ENCODE measurements around the gene RSPH10B2. TPM values are rescaled to one million over a fixed set of nuclear protein-coding genes. Genes with fewer than 3 reads are reported as not detected.
"Not testable (repeated sequence)": the region's sequence is repeated elsewhere in the genome, so short reads cannot be mapped to it uniquely, and the experiment has no call there.

Gene RSPH10B2
- total RNA-seq, 2 donors from 2014 or later, result 0.42 to 0.75 TPM

DNA sequence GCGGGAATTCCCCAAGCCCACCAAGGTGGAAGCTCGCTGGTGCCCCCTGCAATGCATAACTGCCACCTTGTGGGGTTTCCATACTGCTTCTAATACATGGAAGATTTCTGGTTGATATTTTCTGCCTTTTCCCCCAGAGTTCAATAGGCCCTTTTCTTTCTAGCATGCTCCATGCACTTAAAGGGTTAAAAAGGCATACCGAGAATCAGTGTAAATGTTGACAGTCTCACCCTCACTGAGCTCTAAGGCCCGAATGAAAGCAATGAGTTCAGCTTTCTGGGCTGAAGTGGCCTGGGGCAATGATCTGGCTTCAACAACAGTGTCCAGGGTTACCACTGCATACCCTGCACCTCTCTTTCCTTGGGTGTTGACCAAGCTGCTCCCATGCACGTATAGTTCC lies 89.2 kb downstream of the RSPH10B2 start:
- WGBS, 2 experiments (ENCODE audit: insufficient coverage in 1 of 2, insufficient read length in 1 of 2), result 44 to 46% methylated on average over 2 to 4 of the region's 5 CpGs
- H3K4me1 ChIP-seq (ENCODE audit: control insufficient read depth, insufficient read depth, low read length); DNase-seq; H3K27ac ChIP-seq (ENCODE audit: low read depth, low read length); H3K9ac ChIP-seq (ENCODE audit: extremely low read depth, low read length, poor library complexity, severe bottlenecking); H3K4me3 ChIP-seq (ENCODE audit: low read length); H3K36me3 ChIP-seq (ENCODE audit: control insufficient read depth, insufficient read depth, low read length); H3K27ac Mint-ChIP-seq; H3K4me3 Mint-ChIP-seq; H3K9me3 ChIP-seq (ENCODE audit: control insufficient read depth, low read length); H3K27me3 ChIP-seq (ENCODE audit: control insufficient read depth, insufficient read depth, low read length, poor library complexity, severe bottlenecking); H3K27me3 Mint-ChIP-seq (ENCODE audit: insufficient read depth); H3K9me3 Mint-ChIP-seq; H3K36me3 Mint-ChIP-seq (ENCODE audit: low read depth): not testable (repeated sequence)
- H3K4me1 Mint-ChIP-seq, result peaks cover 14% of the 10 kb centered on the region

DNA sequence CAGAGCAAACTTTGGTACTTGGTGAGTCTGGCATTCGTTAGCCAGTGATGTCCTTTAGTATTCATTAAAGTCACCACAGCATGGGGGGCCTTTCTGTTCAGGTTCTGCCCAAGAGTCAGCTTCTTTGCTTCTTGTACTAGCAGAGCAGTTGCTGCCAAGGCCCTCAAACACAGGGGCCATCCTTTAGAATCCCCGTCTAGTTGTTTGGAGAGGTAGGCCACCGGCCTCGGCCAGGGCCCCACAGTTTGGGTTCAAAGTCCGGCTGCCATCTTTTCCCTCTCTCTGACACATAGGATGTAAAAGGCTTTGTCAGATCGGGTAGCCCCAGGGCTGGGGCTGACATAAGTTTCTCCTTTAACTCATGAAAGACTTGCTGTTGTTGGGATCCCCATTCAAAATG lies 89.8 kb downstream of the RSPH10B2 start:
- H3K27ac ChIP-seq (ENCODE audit: low read depth, low read length); H3K27me3 Mint-ChIP-seq (ENCODE audit: insufficient read depth); H3K36me3 Mint-ChIP-seq (ENCODE audit: low read depth); H3K4me3 ChIP-seq (ENCODE audit: low read length); H3K9me3 Mint-ChIP-seq; H3K27me3 ChIP-seq (ENCODE audit: control insufficient read depth, insufficient read depth, low read length, poor library complexity, severe bottlenecking); H3K27ac Mint-ChIP-seq; H3K4me1 ChIP-seq (ENCODE audit: control insufficient read depth, insufficient read depth, low read length); H3K4me3 Mint-ChIP-seq; H3K9ac ChIP-seq (ENCODE audit: extremely low read depth, low read length, poor library complexity, severe bottlenecking); H3K36me3 ChIP-seq (ENCODE audit: control insufficient read depth, insufficient read depth, low read length); H3K9me3 ChIP-seq (ENCODE audit: control insufficient read depth, low read length); DNase-seq: not testable (repeated sequence)
- peaks cover 14% of the 10 kb centered on the region for H3K4me1 Mint-ChIP-seq
- WGBS, 2 experiments (ENCODE audit: insufficient coverage in 1 of 2, insufficient read length in 1 of 2), result 87 to 92% methylated on average over 5 to 6 of the region's 6 CpGs

DNA sequence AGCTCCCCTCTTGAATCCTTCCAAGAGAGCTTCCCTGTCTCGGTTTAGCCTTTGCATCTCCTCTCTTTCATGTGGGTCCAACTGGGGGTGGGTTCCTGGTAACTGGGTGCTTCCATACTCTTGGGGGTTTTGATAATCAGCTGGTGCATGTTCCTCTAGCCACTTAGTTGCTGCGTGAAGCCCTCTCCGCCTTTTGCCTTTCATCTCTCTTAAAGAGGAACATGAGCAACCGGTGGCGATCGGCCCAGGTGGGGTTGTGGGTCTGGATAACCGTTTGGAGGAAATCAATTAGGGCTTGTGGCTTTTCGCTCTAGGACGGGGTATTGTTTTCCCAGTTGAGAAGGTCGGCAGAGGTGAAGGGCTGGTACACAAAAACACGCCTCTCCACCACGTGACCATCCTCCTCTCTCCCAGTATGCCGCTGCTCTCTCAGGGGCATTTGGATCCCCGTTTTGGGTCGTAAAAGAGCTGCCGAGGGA lies 92.1 kb downstream of the RSPH10B2 start:
- not testable (repeated sequence) for H3K36me3 Mint-ChIP-seq (ENCODE audit: low read depth); H3K27me3 ChIP-seq (ENCODE audit: control insufficient read depth, insufficient read depth, low read length, poor library complexity, severe bottlenecking); H3K9ac ChIP-seq (ENCODE audit: extremely low read depth, low read length, poor library complexity, severe bottlenecking); H3K27ac Mint-ChIP-seq; H3K4me3 ChIP-seq (ENCODE audit: low read length); H3K27me3 Mint-ChIP-seq (ENCODE audit: insufficient read depth); H3K9me3 ChIP-seq (ENCODE audit: control insufficient read depth, low read length); H3K9me3 Mint-ChIP-seq; H3K36me3 ChIP-seq (ENCODE audit: control insufficient read depth, insufficient read depth, low read length); H3K27ac ChIP-seq (ENCODE audit: low read depth, low read length); H3K4me1 ChIP-seq (ENCODE audit: control insufficient read depth, insufficient read depth, low read length); H3K4me3 Mint-ChIP-seq; DNase-seq
- 91% methylated on average over 9 to 16 of the region's 16 CpGs for WGBS, 2 experiments (ENCODE audit: insufficient coverage in 1 of 2, insufficient read length in 1 of 2)
- H3K4me1 Mint-ChIP-seq, result peaks cover 14% of the 10 kb centered on the region

DNA sequence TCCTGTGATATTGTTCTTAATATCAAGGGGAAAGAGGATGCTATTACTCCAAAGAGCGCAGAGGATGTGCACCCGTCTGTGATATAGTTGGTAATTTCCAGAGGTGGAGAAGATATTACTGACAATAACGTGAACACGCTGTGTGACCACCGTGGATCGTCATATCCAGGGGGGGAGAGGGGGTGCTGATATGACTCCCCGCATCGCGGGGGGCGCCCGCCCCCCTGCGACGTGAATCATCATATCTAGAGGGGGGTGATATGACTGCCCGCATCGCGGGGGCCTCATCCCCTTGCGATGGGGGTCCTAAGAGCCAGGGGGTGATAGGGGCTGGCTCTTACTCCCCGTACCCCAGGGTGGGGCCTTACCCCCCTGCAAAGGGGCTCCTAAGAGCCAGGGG lies 93.8 kb downstream of the RSPH10B2 start:
- 93% methylated on average over 15 of the region's 18 CpGs; no CpG with 5 or more reads in 1 of the 2 experiments for WGBS, 2 experiments (ENCODE audit: insufficient coverage in 1 of 2, insufficient read length in 1 of 2)
- H3K36me3 Mint-ChIP-seq (ENCODE audit: low read depth); H3K4me1 ChIP-seq (ENCODE audit: control insufficient read depth, insufficient read depth, low read length); H3K27me3 Mint-ChIP-seq (ENCODE audit: insufficient read depth); H3K9me3 Mint-ChIP-seq; H3K9ac ChIP-seq (ENCODE audit: extremely low read depth, low read length, poor library complexity, severe bottlenecking); DNase-seq; H3K4me3 ChIP-seq (ENCODE audit: low read length); H3K27ac ChIP-seq (ENCODE audit: low read depth, low read length); H3K27ac Mint-ChIP-seq; H3K4me3 Mint-ChIP-seq; H3K27me3 ChIP-seq (ENCODE audit: control insufficient read depth, insufficient read depth, low read length, poor library complexity, severe bottlenecking); H3K36me3 ChIP-seq (ENCODE audit: control insufficient read depth, insufficient read depth, low read length); H3K9me3 ChIP-seq (ENCODE audit: control insufficient read depth, low read length): not testable (repeated sequence)
- peaks cover 13% of the 10 kb centered on the region for H3K4me1 Mint-ChIP-seq

Other genes starting within 250 kb of the RSPH10B2 start
- 1 to 10 TPM; 2.4 to 4.9 TPM for gene GRID2IP, start 202.6 kb upstream of the RSPH10B2 start, total RNA-seq
- gene ZDHHC4, start 176.6 kb upstream of the RSPH10B2 start, total RNA-seq, result 10 to 100 TPM; 79.1 to 85.6 TPM
- gene INTS15, start 164.1 kb upstream of the RSPH10B2 start, total RNA-seq, result 10 to 100 TPM; 34.4 to 38.0 TPM
- 10 to 100 TPM; 14.2 to 17.2 TPM for gene ZNF853, start 138.5 kb upstream of the RSPH10B2 start, total RNA-seq
- gene ZNF316, start 116.8 kb upstream of the RSPH10B2 start, total RNA-seq, result 10 to 100 TPM; 21.4 to 29.6 TPM
- 10 to 100 TPM; 24.2 to 29.4 TPM for gene ZNF12, start 47.2 kb upstream of the RSPH10B2 start, total RNA-seq
- gene CCZ1B, start 72.2 kb downstream of the RSPH10B2 start, total RNA-seq, result 10 to 100 TPM; 84.7 to 93.7 TPM